ENCODE data around the gene BCLAF1.

- TF ChIP-seq EZH2 (IDR thresholded peaks at IDR 0.05; ENCODE audit: borderline replicate concordance, low read length) (no peak), CTCF (IDR thresholded peaks at IDR 0.05; ENCODE audit: low read length) (no peak)
Measured at GRCh38 chr6:136236466-136237293, 53.0 kb downstream of the BCLAF1 start.
